ENCODE data around the gene PNCK.

Gene PNCK

GRCh38 chrX:153639177-153640044, 34.2 kb downstream of the PNCK start:
- DNase-seq, result no peak

- DNase-seq, result no peak
These were observed 35.0 kb downstream of the PNCK start for GRCh38 chrX:153638436-153639176.

- DNase-seq, result no peak
These were observed 35.6 kb downstream of the PNCK start for GRCh38 chrX:153638041-153638371.

GRCh38 chrX:153637121-153638040, 36.2 kb downstream of the PNCK start:
- no peak for DNase-seq

- DNase-seq, result no peak
These were observed 36.9 kb downstream of the PNCK start for GRCh38 chrX:153636716-153637115.

- no peak for DNase-seq
These were observed 37.6 kb downstream of the PNCK start for GRCh38 chrX:153635788-153636668.

- no peak for DNase-seq
These were observed 38.2 kb downstream of the PNCK start for GRCh38 chrX:153635388-153635787.

GRCh38 chrX:153634832-153635231, 38.8 kb downstream of the PNCK start:
- no peak for DNase-seq

GRCh38 chrX:153634236-153634635, 39.4 kb downstream of the PNCK start:
- no peak for DNase-seq

GRCh38 chrX:153633607-153634180, 39.9 kb downstream of the PNCK start:
- no peak for DNase-seq

- DNase-seq, result no peak
These were observed 40.6 kb downstream of the PNCK start for GRCh38 chrX:153633048-153633447.

GRCh38 chrX:153632595-153632946, 41.0 kb downstream of the PNCK start:
- no peak for DNase-seq

- DNase-seq, result no peak
These were observed 41.6 kb downstream of the PNCK start for GRCh38 chrX:153631907-153632594.

GRCh38 chrX:153631346-153631745, 42.3 kb downstream of the PNCK start:
- no peak for DNase-seq

GRCh38 chrX:153628665-153629064, 44.9 kb downstream of the PNCK start:
- no peak for DNase-seq

- no peak for DNase-seq
These were observed 45.5 kb downstream of the PNCK start for GRCh38 chrX:153628129-153628528.

- DNase-seq, result no peak
These were observed 45.9 kb downstream of the PNCK start for GRCh38 chrX:153627675-153628111.

- DNase-seq, result no peak
These were observed 46.5 kb downstream of the PNCK start for GRCh38 chrX:153626863-153627674.

- no peak for DNase-seq
These were observed 47.5 kb downstream of the PNCK start for GRCh38 chrX:153626025-153626633.
